Measurements from ENCODE around the gene BCR.

Gene BCR

GRCh38 chr22:23256986-23257888 is 76.9 kb downstream of the BCR start:
- Histone ChIP-seq H3K4me1 (ENCODE audit: insufficient read depth, poor library complexity, severe bottlenecking) (peaks cover 8% of the 10 kb centered on the region), H3K36me3 (ENCODE audit: low read depth) (peaks cover 56% of the 10 kb centered on the region), H3K27ac (ENCODE audit: poor library complexity, severe bottlenecking) (peak overlapping the region; percentile 30), H3K4me3 (ENCODE audit: severe bottlenecking) (no peak overlapping the region), H3K27me3 (ENCODE audit: insufficient read depth, poor library complexity, severe bottlenecking) (no peaks in the 10 kb centered on the region), H3K9me3 (ENCODE audit: severe bottlenecking) (peaks cover 8% of the 10 kb centered on the region)
- no peak for TF ChIP-seq CTCF (IDR thresholded peaks at IDR 0.05; ENCODE audit: poor library complexity, severe bottlenecking)
- DNase-seq (ENCODE audit: low spot score) (no peak), ATAC-seq (ENCODE audit: low read depth) (peak; percentile 82)

DNA sequence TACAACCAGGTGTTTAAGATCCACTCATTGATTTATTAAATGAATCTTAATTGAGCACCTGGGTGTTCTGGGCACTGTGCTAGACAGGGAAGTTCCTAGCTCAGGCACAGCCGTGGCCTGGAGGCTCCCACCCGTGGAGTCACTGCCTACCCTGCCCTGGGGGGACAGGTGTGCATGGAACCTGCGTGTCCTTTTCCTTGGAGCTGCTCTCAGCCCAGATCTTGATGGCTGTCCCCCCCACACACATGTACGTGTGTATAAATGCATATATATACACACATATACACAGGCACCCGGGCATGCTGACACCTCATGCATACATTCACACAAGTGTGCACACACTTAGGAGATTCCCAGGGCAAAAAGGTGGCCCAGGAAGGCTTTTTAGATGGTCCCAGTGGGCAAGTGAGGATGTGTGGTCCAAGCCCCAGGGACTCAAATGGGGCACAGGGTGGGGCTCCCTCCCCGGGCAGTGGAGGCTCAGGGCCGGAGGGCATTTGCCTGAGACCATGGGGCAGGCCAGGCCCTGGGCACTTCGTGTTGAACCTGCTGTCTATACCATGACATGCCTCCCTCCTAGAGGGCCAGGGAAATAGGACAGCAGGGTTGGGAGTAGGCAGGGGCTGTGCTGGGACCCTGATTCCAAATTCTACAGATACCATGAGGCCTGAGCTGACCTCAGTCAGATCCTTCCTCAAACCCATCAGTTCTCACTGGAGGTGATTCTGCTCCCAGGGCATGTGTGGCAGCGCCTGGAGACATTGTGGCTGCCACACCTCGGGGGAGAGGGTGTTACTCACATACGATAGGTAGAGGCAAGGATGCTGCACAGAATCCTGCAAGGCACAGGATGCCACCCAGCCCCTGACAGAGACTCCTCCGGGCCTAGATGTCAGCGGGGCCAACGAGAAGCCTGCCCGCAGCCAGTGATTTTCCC is 77.8 kb downstream of the BCR start:
- TF ChIP-seq CTCF (IDR thresholded peaks at IDR 0.05; ENCODE audit: poor library complexity, severe bottlenecking), result no peak
- peaks cover 8% of the 10 kb centered on the region for H3K4me1 ChIP-seq (ENCODE audit: insufficient read depth, poor library complexity, severe bottlenecking)
- peak overlapping the region; percentile 30 for H3K27ac ChIP-seq (ENCODE audit: poor library complexity, severe bottlenecking)

DNA sequence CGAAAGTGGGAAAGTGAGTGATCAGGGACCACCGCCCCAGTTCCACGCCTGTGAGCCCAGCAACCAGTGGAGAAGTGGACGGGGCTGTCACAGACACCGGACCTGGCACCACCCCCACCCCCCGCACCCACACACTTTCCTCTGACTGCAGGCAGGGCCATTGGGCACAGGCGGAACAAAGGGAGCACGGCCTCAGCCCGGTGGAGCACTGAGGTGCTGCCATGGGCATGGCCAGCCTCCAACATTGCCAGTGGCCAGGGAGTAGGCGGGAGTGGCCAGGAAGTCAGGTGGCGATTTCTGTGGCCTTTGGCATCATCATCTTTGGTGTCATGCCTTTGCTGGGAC is 78.5 kb downstream of the BCR start:
- Histone ChIP-seq H3K27ac (ENCODE audit: poor library complexity, severe bottlenecking) (no peak overlapping the region), H3K36me3 (ENCODE audit: low read depth) (peaks cover 53% of the 10 kb centered on the region), H3K9me3 (ENCODE audit: severe bottlenecking) (peaks cover 6% of the 10 kb centered on the region), H3K4me1 (ENCODE audit: insufficient read depth, poor library complexity, severe bottlenecking) (peaks cover 8% of the 10 kb centered on the region), H3K27me3 (ENCODE audit: insufficient read depth, poor library complexity, severe bottlenecking) (no peaks in the 10 kb centered on the region), H3K4me3 (ENCODE audit: severe bottlenecking) (no peak overlapping the region)
- DNase-seq (ENCODE audit: low spot score), result no peak
- TF ChIP-seq CTCF (IDR thresholded peaks at IDR 0.05; ENCODE audit: poor library complexity, severe bottlenecking), result no peak
- no peak for ATAC-seq (ENCODE audit: low read depth)

More for the DNA sequence above, 77.8 kb downstream of the BCR start:
- no peaks in the 10 kb centered on the region for H3K27me3 ChIP-seq (ENCODE audit: insufficient read depth, poor library complexity, severe bottlenecking)
- peaks cover 58% of the 10 kb centered on the region for H3K36me3 ChIP-seq (ENCODE audit: low read depth)
- DNase-seq (ENCODE audit: low spot score) (no peak), ATAC-seq (ENCODE audit: low read depth) (no peak)
- peaks cover 8% of the 10 kb centered on the region for H3K9me3 ChIP-seq (ENCODE audit: severe bottlenecking)
- H3K4me3 ChIP-seq (ENCODE audit: severe bottlenecking), result no peak overlapping the region

DNA sequence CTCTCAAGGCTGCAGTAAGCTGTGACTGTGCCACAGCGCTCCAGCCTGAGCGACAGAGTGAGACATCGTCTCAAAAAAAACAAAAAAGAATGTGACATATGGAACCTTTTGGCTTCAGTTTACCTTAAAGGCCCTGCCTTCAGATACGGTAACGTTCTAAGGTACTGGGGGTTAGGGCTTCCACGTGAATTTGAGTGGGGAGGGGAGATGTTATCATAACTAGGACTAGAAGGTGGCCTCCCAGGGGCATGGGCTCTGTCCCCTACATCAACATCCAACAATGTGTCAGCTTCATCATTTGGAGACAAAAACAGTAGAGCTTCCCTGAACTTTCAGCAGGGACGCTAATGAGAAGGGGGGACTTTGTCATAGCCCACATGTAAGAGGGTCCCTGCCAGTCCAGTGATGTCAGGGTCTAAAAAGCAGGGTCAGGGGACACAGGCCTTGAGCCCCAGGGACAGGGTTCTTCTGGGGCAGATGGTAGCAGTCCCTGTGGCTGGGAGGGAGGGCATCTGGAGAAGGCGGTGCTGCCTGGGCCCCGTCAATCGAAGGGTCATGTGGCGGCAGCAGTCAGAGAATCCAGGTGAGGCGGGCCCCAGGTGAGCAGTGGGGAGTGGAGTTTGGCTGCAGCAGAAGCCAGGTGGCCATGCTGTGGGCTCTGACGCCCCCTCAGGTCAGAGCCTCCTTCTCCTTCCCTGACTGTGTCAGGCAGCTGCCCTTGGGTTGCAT is 79.8 kb downstream of the BCR start:
- no peak for ATAC-seq (ENCODE audit: low read depth)
- TF ChIP-seq CTCF (IDR thresholded peaks at IDR 0.05; ENCODE audit: poor library complexity, severe bottlenecking), result peak; percentile 13
- H3K27ac ChIP-seq (ENCODE audit: poor library complexity, severe bottlenecking), result no peak overlapping the region

More for the DNA sequence above, 79.8 kb downstream of the BCR start:
- H3K36me3 ChIP-seq (ENCODE audit: low read depth), result peaks cover 53% of the 10 kb centered on the region
- H3K27me3 ChIP-seq (ENCODE audit: insufficient read depth, poor library complexity, severe bottlenecking), result no peaks in the 10 kb centered on the region
- no peak overlapping the region for H3K4me3 ChIP-seq (ENCODE audit: severe bottlenecking)
- peaks cover 5% of the 10 kb centered on the region for H3K9me3 ChIP-seq (ENCODE audit: severe bottlenecking)
- peaks cover 8% of the 10 kb centered on the region for H3K4me1 ChIP-seq (ENCODE audit: insufficient read depth, poor library complexity, severe bottlenecking)
- no peak for DNase-seq (ENCODE audit: low spot score)
